Parathyroid adenoma (tissue), 2 donors: ENCODE data around the gene DDX54.

ENCODE experiments used
- H2AFZ ChIP-seq: fragments of 300-600 bp; sonication (generic); one replicate; pipeline ENCODE4 v1.7.0; 2017; ENCODE audit warnings: antibody characterized with exemption, mild to moderate bottlenecking
- H3K27ac ChIP-seq: fragments of 300-600 bp; sonication (generic); one replicate; pipeline ENCODE4 v1.7.0; 2017
- H3K27me3 ChIP-seq: fragments of 300-600 bp; sonication (generic); one replicate; pipeline ENCODE4 v1.7.0; 2017; ENCODE audit warnings: low read length; ENCODE audit not compliant: control insufficient read depth, insufficient read depth
- H3K36me3 ChIP-seq: fragments of 300-600 bp; sonication (generic); one replicate; pipeline ENCODE4 v1.7.0; 2017; ENCODE audit warnings: low read length; ENCODE audit not compliant: control insufficient read depth, insufficient read depth
- H3K4me1 ChIP-seq: fragments of 300-600 bp; sonication (generic); one replicate; pipeline ENCODE4 v1.7.0; 2017; ENCODE audit warnings: control low read depth
- H3K4me2 ChIP-seq: fragments of 300-600 bp; sonication (generic); one replicate; pipeline ENCODE4 v1.7.0; 2017; ENCODE audit warnings: low read length
- H3K4me3 ChIP-seq: fragments of 300-600 bp; sonication (generic); one replicate; pipeline ENCODE4 v1.7.0; 2017; ENCODE audit warnings: low read depth, low read length
- H3K79me2 ChIP-seq: fragments of 300-600 bp; sonication (generic); one replicate; pipeline ENCODE4 v1.7.0; 2017; ENCODE audit warnings: control low read depth
- H3K9ac ChIP-seq: fragments of 300-600 bp; sonication (generic); one replicate; pipeline ENCODE4 v1.7.0; 2017; ENCODE audit warnings: mild to moderate bottlenecking
- H3K9me3 ChIP-seq: fragments of 300-600 bp; sonication (generic); one replicate; pipeline ENCODE4 v1.7.0; 2017; ENCODE audit warnings: low read length; ENCODE audit not compliant: control insufficient read depth
- CTCF ChIP-seq: fragments of 300-600 bp; sonication (generic); IDR thresholded peaks from one replicate; pipeline ENCODE4 v1.7.0; 2017; ENCODE audit warnings: antibody characterized with exemption, mild to moderate bottlenecking
- donor health status: primary hyperparathyroidism.

Gene DDX54

DNA sequence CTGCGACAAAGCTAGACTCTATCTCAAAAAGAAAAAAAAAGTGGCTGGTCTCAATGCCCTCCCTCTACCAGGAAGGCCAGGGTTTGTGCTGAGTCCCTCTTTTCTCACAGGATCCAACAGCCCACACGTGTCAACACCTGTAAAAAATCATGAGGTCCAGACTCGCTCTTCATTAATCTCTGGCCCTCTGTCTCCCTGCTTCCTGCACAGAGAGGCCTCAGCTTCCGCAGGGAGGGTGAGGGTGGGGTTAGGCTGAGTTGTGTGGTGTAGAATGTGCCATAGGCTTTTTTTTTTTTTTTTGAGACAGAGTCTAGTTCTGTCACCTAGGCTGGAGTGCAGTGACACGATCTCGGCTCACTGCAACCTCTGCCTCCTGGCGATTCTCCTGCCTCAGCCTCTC lies 29.6 kb downstream of the DDX54 start:
- Histone ChIP-seq H3K4me3 (no peak overlapping the region), H2AFZ (no peak overlapping the region), H3K79me2 (no peaks in the 10 kb centered on the region), H3K9me3 (no peaks in the 10 kb centered on the region), H3K4me1 (peaks cover 5% of the 10 kb centered on the region), H3K4me2 (no peak overlapping the region), H3K27me3 (no peaks in the 10 kb centered on the region), H3K27ac (no peak overlapping the region), H3K9ac (no peak overlapping the region), H3K36me3 (no peaks in the 10 kb centered on the region)
- TF ChIP-seq CTCF = no peak

DNA sequence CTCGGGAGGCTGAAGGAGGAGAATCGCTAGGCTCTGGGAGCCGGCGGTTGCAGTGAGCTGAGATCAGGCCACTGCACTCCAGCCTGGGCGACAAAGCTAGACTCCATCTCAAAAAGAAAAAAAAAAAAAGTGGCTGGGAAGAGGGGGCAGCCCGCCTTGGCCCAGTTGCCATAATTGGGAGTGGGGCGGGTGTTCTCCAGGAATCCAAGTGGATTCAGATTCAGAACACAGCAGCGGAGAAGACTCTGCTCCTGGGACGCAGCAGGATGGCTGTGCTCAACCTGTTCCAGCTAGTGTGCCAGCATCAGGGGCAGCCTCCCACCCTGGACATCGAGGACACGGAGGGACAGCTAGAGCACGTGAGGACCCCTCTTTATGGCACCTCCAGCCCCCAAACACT lies 30.2 kb downstream of the DDX54 start:
- H3K79me2 ChIP-seq = no peaks in the 10 kb centered on the region
- no peak overlapping the region for H3K4me2 ChIP-seq
- no peak overlapping the region for H3K9ac ChIP-seq
- no peak overlapping the region for H3K27ac ChIP-seq
- no peaks in the 10 kb centered on the region for H3K9me3 ChIP-seq
- no peak overlapping the region for H2AFZ ChIP-seq
- no peaks in the 10 kb centered on the region for H3K36me3 ChIP-seq
- H3K4me1 ChIP-seq = peaks cover 5% of the 10 kb centered on the region
- no peaks in the 10 kb centered on the region for H3K27me3 ChIP-seq
- TF ChIP-seq CTCF = no peak
- H3K4me3 ChIP-seq = no peak overlapping the region

GRCh38 chr12:113154351-113154973 lies 30.8 kb downstream of the DDX54 start:
- Histone ChIP-seq H3K9me3 (no peaks in the 10 kb centered on the region), H2AFZ (peak overlapping the region; percentile 39), H3K4me3 (no peak overlapping the region), H3K9ac (no peak overlapping the region), H3K36me3 (no peaks in the 10 kb centered on the region), H3K4me2 (peak overlapping the region; percentile 11), H3K4me1 (peaks cover 5% of the 10 kb centered on the region), H3K27ac (no peak overlapping the region), H3K79me2 (no peaks in the 10 kb centered on the region), H3K27me3 (no peaks in the 10 kb centered on the region)
- TF ChIP-seq CTCF = no peak

DNA sequence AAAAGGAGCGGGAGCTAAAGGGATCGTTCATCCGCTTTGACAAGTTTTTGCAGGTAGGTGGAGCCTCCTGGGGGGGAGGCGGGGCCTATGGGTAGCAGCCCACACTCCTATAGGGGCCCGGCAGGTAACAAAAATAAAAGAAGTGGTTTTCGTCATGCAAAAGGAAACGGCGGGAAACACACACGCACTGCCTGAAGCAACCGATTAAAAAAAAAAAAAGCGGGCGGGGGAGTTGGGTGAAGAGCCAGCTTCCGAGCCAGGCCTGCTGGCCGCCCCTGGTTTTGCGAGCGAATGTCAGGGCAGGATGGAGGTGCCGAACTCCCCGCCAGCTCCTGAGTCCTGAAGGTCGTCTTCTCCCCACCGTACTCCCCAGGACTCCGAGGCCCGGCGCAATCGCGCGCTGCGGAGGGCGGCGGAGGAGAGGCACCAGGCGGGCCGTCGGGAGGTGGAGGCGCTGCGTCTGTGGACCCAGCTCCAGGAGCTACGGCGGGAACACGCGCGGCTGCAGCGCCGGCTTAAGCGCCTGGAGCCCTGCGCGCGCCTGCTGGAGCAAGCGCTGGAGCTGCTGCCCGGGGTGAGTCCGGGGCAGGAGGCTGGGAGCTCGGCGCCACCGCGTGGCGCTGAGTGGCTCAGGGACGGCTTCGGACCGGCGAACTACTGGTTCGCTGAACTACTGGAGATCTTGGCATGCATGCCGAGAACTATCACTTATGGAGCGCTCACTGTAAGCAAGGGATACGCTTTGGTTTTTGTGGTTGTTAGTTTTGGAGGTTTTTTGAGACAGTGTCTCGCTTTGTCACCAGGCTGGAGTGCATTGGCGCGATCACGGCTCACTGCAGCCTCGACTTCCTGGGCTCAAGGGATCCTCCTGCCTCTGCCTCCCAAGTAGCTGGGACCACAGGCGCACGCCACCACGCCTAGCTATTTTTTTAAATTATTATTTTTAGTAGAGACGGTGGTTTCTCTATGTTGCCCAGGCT lies 32.2 kb downstream of the DDX54 start:
- Histone ChIP-seq H3K36me3 (no peaks in the 10 kb centered on the region), H2AFZ (peak overlapping the region; percentile 96), H3K4me3 (peak overlapping the region; percentile 44), H3K79me2 (no peaks in the 10 kb centered on the region), H3K9ac (no peak overlapping the region), H3K9me3 (no peaks in the 10 kb centered on the region), H3K4me1 (peaks cover 8% of the 10 kb centered on the region), H3K27ac (peak overlapping the region; percentile 70), H3K27me3 (no peaks in the 10 kb centered on the region), H3K4me2 (peak overlapping the region; percentile 73)
- peak; percentile 86 for TF ChIP-seq CTCF
